ENCODE measurements around the gene ALDH3B2. TPM values are rescaled to one million over a fixed set of nuclear protein-coding genes. Genes with fewer than 3 reads are reported as not detected.

Gene ALDH3B2
- total RNA-seq, 1 experiment from 2014 or later: 0.13 TPM

DNA sequence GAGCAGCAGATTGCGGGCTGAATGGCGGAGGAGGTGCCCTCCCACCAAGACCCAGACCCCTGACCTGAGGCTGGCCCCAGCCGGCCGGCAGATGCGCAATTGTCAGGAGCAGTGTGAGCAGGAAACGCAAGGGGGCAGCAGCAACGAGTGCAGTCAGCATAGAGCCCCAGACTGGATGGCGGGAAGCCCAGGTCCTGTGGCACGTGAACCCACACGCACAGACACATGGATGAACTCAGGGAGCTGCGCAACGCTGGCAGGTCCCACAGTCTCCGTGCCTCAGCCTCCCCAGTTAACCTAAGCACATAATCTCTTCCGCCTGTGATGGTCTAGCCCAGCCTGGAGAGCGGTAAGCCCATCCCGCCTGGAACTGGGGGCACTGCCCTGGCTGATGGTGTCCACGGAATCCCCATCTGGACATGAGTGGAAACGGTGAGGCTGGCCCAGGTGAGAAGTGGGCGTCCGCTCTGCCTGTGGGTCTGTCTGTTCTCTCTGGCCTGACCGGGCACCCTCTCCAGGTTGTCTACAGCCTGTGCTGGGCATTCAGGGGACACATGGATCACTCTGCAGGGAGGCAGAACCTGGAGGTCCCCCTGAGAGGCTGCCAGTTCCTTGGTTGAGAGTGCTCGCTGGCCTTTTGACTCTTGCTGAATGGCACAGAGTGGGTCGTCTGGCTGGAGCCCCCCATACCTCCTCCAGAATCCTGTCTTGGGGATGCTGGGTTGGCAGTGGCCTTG lies 34.2 kb downstream of the ALDH3B2 start (continued):
- no peak for TF ChIP-seq ZNF396 (CRISPR knock-in tag; IDR thresholded peaks at IDR 0.05; ENCODE audit: borderline replicate concordance)
- TF ChIP-seq NFATC4 (CRISPR knock-in tag; IDR thresholded peaks at IDR 0.05): no peak
- TF ChIP-seq, protein P1, sequence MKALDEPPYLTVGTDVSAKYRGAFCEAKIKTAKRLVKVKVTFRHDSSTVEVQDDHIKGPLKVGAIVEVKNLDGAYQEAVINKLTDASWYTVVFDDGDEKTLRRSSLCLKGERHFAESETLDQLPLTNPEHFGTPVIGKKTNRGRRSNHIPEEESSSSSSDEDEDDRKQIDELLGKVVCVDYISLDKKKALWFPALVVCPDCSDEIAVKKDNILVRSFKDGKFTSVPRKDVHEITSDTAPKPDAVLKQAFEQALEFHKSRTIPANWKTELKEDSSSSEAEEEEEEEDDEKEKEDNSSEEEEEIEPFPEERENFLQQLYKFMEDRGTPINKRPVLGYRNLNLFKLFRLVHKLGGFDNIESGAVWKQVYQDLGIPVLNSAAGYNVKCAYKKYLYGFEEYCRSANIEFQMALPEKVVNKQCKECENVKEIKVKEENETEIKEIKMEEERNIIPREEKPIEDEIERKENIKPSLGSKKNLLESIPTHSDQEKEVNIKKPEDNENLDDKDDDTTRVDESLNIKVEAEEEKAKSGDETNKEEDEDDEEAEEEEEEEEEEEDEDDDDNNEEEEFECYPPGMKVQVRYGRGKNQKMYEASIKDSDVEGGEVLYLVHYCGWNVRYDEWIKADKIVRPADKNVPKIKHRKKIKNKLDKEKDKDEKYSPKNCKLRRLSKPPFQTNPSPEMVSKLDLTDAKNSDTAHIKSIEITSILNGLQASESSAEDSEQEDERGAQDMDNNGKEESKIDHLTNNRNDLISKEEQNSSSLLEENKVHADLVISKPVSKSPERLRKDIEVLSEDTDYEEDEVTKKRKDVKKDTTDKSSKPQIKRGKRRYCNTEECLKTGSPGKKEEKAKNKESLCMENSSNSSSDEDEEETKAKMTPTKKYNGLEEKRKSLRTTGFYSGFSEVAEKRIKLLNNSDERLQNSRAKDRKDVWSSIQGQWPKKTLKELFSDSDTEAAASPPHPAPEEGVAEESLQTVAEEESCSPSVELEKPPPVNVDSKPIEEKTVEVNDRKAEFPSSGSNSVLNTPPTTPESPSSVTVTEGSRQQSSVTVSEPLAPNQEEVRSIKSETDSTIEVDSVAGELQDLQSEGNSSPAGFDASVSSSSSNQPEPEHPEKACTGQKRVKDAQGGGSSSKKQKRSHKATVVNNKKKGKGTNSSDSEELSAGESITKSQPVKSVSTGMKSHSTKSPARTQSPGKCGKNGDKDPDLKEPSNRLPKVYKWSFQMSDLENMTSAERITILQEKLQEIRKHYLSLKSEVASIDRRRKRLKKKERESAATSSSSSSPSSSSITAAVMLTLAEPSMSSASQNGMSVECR (CRISPR knock-in tag; IDR thresholded peaks at IDR 0.05; ENCODE audit: borderline replicate concordance): peak; percentile 99
- no peak for TF ChIP-seq NR3C1 (CRISPR knock-in tag; conservative IDR thresholded peaks at IDR 0.05; ENCODE audit: low read depth)
- TF ChIP-seq ETV6 (CRISPR knock-in tag; IDR thresholded peaks at IDR 0.05): peak; percentile 85
- 0 out of 2 replicates have a peak, but pooled peaks have one; percentile 69 for TF ChIP-seq IRF2 (CRISPR knock-in tag; IDR thresholded peaks at IDR 0.05; ENCODE audit: borderline replicate concordance, low read depth)
- TF ChIP-seq, protein P2, sequence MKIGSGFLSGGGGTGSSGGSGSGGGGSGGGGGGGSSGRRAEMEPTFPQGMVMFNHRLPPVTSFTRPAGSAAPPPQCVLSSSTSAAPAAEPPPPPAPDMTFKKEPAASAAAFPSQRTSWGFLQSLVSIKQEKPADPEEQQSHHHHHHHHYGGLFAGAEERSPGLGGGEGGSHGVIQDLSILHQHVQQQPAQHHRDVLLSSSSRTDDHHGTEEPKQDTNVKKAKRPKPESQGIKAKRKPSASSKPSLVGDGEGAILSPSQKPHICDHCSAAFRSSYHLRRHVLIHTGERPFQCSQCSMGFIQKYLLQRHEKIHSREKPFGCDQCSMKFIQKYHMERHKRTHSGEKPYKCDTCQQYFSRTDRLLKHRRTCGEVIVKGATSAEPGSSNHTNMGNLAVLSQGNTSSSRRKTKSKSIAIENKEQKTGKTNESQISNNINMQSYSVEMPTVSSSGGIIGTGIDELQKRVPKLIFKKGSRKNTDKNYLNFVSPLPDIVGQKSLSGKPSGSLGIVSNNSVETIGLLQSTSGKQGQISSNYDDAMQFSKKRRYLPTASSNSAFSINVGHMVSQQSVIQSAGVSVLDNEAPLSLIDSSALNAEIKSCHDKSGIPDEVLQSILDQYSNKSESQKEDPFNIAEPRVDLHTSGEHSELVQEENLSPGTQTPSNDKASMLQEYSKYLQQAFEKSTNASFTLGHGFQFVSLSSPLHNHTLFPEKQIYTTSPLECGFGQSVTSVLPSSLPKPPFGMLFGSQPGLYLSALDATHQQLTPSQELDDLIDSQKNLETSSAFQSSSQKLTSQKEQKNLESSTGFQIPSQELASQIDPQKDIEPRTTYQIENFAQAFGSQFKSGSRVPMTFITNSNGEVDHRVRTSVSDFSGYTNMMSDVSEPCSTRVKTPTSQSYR (CRISPR knock-in tag; IDR thresholded peaks at IDR 0.05): no peak; the same call in 1 of the 2 replicates
- TF ChIP-seq JAZF1 (CRISPR knock-in tag; IDR thresholded peaks at IDR 0.05): no peak
- peak; percentile 94 for TF ChIP-seq SMAD4 (CRISPR knock-in tag; IDR thresholded peaks at IDR 0.05)
- TF ChIP-seq CREM (CRISPR knock-in tag; IDR thresholded peaks at IDR 0.05): no peak
- TF ChIP-seq, protein P3, sequence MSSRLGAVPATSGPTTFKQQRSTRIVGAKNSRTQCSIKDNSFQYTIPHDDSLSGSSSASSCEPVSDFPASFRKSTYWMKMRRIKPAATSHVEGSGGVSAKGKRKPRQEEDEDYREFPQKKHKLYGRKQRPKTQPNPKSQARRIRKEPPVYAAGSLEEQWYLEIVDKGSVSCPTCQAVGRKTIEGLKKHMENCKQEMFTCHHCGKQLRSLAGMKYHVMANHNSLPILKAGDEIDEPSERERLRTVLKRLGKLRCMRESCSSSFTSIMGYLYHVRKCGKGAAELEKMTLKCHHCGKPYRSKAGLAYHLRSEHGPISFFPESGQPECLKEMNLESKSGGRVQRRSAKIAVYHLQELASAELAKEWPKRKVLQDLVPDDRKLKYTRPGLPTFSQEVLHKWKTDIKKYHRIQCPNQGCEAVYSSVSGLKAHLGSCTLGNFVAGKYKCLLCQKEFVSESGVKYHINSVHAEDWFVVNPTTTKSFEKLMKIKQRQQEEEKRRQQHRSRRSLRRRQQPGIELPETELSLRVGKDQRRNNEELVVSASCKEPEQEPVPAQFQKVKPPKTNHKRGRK (CRISPR knock-in tag; IDR thresholded peaks at IDR 0.05; ENCODE audit: borderline replicate concordance): no peak
- peak; percentile 93 for TF ChIP-seq TP53 (CRISPR knock-in tag; IDR thresholded peaks at IDR 0.05)
- 0 out of 2 replicates have a peak, but pooled peaks have one; percentile 0 for TF ChIP-seq KAT7 (CRISPR knock-in tag; IDR thresholded peaks at IDR 0.05; ENCODE audit: borderline replicate concordance)
- TF ChIP-seq CBFB (CRISPR knock-in tag; IDR thresholded peaks at IDR 0.05; ENCODE audit: low read depth): no peak
- TF ChIP-seq, protein P4, sequence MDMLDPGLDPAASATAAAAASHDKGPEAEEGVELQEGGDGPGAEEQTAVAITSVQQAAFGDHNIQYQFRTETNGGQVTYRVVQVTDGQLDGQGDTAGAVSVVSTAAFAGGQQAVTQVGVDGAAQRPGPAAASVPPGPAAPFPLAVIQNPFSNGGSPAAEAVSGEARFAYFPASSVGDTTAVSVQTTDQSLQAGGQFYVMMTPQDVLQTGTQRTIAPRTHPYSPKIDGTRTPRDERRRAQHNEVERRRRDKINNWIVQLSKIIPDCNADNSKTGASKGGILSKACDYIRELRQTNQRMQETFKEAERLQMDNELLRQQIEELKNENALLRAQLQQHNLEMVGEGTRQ (CRISPR knock-in tag; IDR thresholded peaks at IDR 0.05): peak; percentile 72
- TF ChIP-seq, protein P5, sequence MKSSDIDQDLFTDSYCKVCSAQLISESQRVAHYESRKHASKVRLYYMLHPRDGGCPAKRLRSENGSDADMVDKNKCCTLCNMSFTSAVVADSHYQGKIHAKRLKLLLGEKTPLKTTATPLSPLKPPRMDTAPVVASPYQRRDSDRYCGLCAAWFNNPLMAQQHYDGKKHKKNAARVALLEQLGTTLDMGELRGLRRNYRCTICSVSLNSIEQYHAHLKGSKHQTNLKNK (CRISPR knock-in tag; IDR thresholded peaks at IDR 0.05): no peak
- TF ChIP-seq, protein P6, sequence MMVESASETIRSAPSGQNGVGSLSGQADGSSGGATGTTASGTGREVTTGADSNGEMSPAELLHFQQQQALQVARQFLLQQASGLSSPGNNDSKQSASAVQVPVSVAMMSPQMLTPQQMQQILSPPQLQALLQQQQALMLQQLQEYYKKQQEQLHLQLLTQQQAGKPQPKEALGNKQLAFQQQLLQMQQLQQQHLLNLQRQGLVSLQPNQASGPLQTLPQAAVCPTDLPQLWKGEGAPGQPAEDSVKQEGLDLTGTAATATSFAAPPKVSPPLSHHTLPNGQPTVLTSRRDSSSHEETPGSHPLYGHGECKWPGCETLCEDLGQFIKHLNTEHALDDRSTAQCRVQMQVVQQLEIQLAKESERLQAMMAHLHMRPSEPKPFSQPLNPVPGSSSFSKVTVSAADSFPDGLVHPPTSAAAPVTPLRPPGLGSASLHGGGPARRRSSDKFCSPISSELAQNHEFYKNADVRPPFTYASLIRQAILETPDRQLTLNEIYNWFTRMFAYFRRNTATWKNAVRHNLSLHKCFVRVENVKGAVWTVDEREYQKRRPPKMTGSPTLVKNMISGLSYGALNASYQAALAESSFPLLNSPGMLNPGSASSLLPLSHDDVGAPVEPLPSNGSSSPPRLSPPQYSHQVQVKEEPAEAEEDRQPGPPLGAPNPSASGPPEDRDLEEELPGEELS (CRISPR knock-in tag; IDR thresholded peaks at IDR 0.05): peak; percentile 88
- TF ChIP-seq, protein P7, sequence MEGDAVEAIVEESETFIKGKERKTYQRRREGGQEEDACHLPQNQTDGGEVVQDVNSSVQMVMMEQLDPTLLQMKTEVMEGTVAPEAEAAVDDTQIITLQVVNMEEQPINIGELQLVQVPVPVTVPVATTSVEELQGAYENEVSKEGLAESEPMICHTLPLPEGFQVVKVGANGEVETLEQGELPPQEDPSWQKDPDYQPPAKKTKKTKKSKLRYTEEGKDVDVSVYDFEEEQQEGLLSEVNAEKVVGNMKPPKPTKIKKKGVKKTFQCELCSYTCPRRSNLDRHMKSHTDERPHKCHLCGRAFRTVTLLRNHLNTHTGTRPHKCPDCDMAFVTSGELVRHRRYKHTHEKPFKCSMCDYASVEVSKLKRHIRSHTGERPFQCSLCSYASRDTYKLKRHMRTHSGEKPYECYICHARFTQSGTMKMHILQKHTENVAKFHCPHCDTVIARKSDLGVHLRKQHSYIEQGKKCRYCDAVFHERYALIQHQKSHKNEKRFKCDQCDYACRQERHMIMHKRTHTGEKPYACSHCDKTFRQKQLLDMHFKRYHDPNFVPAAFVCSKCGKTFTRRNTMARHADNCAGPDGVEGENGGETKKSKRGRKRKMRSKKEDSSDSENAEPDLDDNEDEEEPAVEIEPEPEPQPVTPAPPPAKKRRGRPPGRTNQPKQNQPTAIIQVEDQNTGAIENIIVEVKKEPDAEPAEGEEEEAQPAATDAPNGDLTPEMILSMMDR (IDR thresholded peaks at IDR 0.05): peak; percentile 52
- peak; percentile 92 for TF ChIP-seq MYBL2 (CRISPR knock-in tag; IDR thresholded peaks at IDR 0.05)
- TF ChIP-seq, protein P8, sequence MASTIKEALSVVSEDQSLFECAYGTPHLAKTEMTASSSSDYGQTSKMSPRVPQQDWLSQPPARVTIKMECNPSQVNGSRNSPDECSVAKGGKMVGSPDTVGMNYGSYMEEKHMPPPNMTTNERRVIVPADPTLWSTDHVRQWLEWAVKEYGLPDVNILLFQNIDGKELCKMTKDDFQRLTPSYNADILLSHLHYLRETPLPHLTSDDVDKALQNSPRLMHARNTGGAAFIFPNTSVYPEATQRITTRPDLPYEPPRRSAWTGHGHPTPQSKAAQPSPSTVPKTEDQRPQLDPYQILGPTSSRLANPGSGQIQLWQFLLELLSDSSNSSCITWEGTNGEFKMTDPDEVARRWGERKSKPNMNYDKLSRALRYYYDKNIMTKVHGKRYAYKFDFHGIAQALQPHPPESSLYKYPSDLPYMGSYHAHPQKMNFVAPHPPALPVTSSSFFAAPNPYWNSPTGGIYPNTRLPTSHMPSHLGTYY (CRISPR knock-in tag; IDR thresholded peaks at IDR 0.05): no peak
